WTC11 (cell line): ENCODE measurements around the gene CBX2. TPM values are rescaled to one million over a fixed set of nuclear protein-coding genes. Genes with fewer than 3 reads are reported as not detected.

Experiments used
- ATAC-seq: fragments of 200-7000 bp; cut with Tn5 transposase; 2 replicates; pipeline ENCODE4 v1.10.0; 2021; ENCODE audit warnings: mild to moderate bottlenecking, moderate library complexity
- CTCF ChIA-PET: fragments of 300-600 bp; sonication (Branson Sonifier 250); formaldehyde crosslinking; loops from one replicate; lab custom pipeline; 2021; ENCODE audit warnings: antibody characterized with exemption; lab: Charles Lee
- POLR2A ChIA-PET: fragments of 350-600 bp; sonication (Branson Sonifier 250); formaldehyde crosslinking; loops from one replicate; lab custom pipeline; 2021; ENCODE audit warnings: antibody characterized with exemption; lab: Charles Lee
- DNase-seq: peaks from one replicate; pipeline ENCODE4 v3.0.0; 2021; ENCODE audit warnings: low spot score
- H3K27ac Mint-ChIP-seq: 2 replicates; pipeline ENCODE4 v1.8.0; 2021; ENCODE audit warnings: mixed read lengths
- H3K27me3 Mint-ChIP-seq: 2 replicates; pipeline ENCODE4 v1.8.0; 2021; ENCODE audit warnings: low read depth, mild to moderate bottlenecking, moderate library complexity, mixed read lengths
- H3K36me3 Mint-ChIP-seq: 2 replicates; pipeline ENCODE4 v1.8.0; 2021; ENCODE audit warnings: mixed read lengths
- H3K4me1 Mint-ChIP-seq: 2 replicates; pipeline ENCODE4 v1.8.0; 2022; ENCODE audit warnings: mixed read lengths
- H3K4me3 Mint-ChIP-seq: 2 replicates; pipeline ENCODE4 v1.8.0; 2021; ENCODE audit warnings: mild to moderate bottlenecking, moderate library complexity, mixed read lengths
- H3K9me3 Mint-ChIP-seq: 2 replicates; pipeline ENCODE4 v1.8.0; 2021; ENCODE audit warnings: mixed read lengths
- ELF4 ChIP-seq: sonication (generic); formaldehyde crosslinking; IDR thresholded peaks from 2 replicates; pipeline ENCODE4 v1.8.1; 2022; ENCODE audit warnings: low read depth, mild to moderate bottlenecking, moderate library complexity, missing genetic modification reagents
- EMX1 ChIP-seq: fragments of 250-450 bp; sonication (Bioruptor Pico); IDR thresholded peaks from 2 replicates; pipeline ENCODE4 v1.8.0; 2021; ENCODE audit warnings: mild to moderate bottlenecking
- ESRRA ChIP-seq: sonication (generic); formaldehyde crosslinking; IDR thresholded peaks from 2 replicates; pipeline ENCODE4 v1.8.1; 2022; ENCODE audit warnings: mild to moderate bottlenecking, missing genetic modification reagents, borderline replicate concordance
- ETV6 ChIP-seq: sonication (generic); formaldehyde crosslinking; IDR thresholded peaks from 2 replicates; pipeline ENCODE4 v1.8.1; 2022; ENCODE audit warnings: mild to moderate bottlenecking, missing genetic modification reagents
- GRHL2 ChIP-seq: fragments of 250-450 bp; sonication (Bioruptor Pico); IDR thresholded peaks from 2 replicates; pipeline ENCODE4 v1.8.0; 2022; ENCODE audit warnings: mild to moderate bottlenecking, moderate library complexity; ENCODE audit not compliant: insufficient replicate concordance, severe bottlenecking
- GTF2I ChIP-seq: fragments of 250-450 bp; sonication (Bioruptor Pico); conservative IDR thresholded peaks from 2 replicates; pipeline ENCODE4 v1.4.0; 2021; ENCODE audit warnings: mild to moderate bottlenecking
- MAX ChIP-seq: sonication (generic); formaldehyde crosslinking; IDR thresholded peaks from 2 replicates; pipeline ENCODE4 v1.8.0; 2022; ENCODE audit warnings: mild to moderate bottlenecking, missing genetic modification reagents
- NFYB ChIP-seq: sonication (generic); formaldehyde crosslinking; conservative IDR thresholded peaks from 2 replicates; pipeline ENCODE4 v1.8.0; 2022; ENCODE audit warnings: low read depth, missing genetic modification reagents
- NR2C2 ChIP-seq: sonication (generic); formaldehyde crosslinking; IDR thresholded peaks from 2 replicates; pipeline ENCODE4 v1.8.0; 2022; ENCODE audit warnings: mild to moderate bottlenecking, missing genetic modification reagents
- ZMAT4 ChIP-seq: fragments of 250-450 bp; sonication (Bioruptor Pico); IDR thresholded peaks from 2 replicates; pipeline ENCODE4 v1.9.0; 2021; ENCODE audit warnings: mild to moderate bottlenecking
- ZNF121 ChIP-seq: sonication (generic); formaldehyde crosslinking; IDR thresholded peaks from 2 replicates; pipeline ENCODE4 v1.8.0; 2023; ENCODE audit warnings: missing genetic modification reagents
- ZNF317 ChIP-seq: sonication (generic); formaldehyde crosslinking; IDR thresholded peaks from 2 replicates; pipeline ENCODE4 v1.8.1; 2023; ENCODE audit warnings: low read depth, mild to moderate bottlenecking, moderate library complexity, missing genetic modification reagents, borderline replicate concordance
- ZNF416 ChIP-seq: fragments of 250-450 bp; sonication (Bioruptor Pico); IDR thresholded peaks from 2 replicates; pipeline ENCODE4 v1.9.0; 2021; ENCODE audit warnings: mild to moderate bottlenecking, inconsistent platforms
- total RNA-seq: library from RNA; stranded (reverse); gene quantifications from 3 replicates; pipeline ENCODE4 v1.2.3, GENCODE V29; 2021
- TF ChIP-seq, protein P1 (sequence below): sonication (generic); formaldehyde crosslinking; IDR thresholded peaks from 2 replicates; pipeline ENCODE4 v1.8.1; 2022; ENCODE audit warnings: missing genetic modification reagents, borderline replicate concordance
- TF ChIP-seq, protein P2 (sequence below): fragments of 250-450 bp; sonication (Bioruptor Pico); IDR thresholded peaks from 2 replicates; pipeline ENCODE4 v1.9.0; 2021; ENCODE audit warnings: mild to moderate bottlenecking, borderline replicate concordance
- TF ChIP-seq, protein P3 (sequence below): fragments of 250-450 bp; sonication (Bioruptor Pico); IDR thresholded peaks from 2 replicates; pipeline ENCODE4 v1.9.0; 2021; ENCODE audit warnings: moderate library complexity, mild to moderate bottlenecking, inconsistent platforms, borderline replicate concordance
- TF ChIP-seq, protein P4 (sequence below): sonication (generic); formaldehyde crosslinking; conservative IDR thresholded peaks from 2 replicates; pipeline ENCODE4 v1.8.1; 2023; ENCODE audit warnings: mild to moderate bottlenecking, low read depth, missing genetic modification reagents, moderate library complexity

Gene CBX2
- total RNA-seq, 1 experiment from 2014 or later, result 85.5 TPM

GRCh38 chr17:79792984-79793923 lies 15.3 kb downstream of the CBX2 start:
- POLR2A ChIA-PET, result no interaction called here
- H3K4me1 Mint-ChIP-seq, result peaks cover 36% of the 10 kb centered on the region
- peak; percentile 44 for DNase-seq
- CTCF ChIA-PET, result interaction anchor here (1.1 to 9.2 kb wide), 7 partner anchors 15 to 52 kb away, joined by 3 to 119 read pairs (median 13); partner anchors contain the start of gene CBX4
- H3K27me3 Mint-ChIP-seq, result peaks cover 92% of the 10 kb centered on the region
- H3K9me3 Mint-ChIP-seq, result no peaks in the 10 kb centered on the region
- TF ChIP-seq NFYB (CRISPR knock-in tag) (0 out of 2 replicates have a peak, but pooled peaks have one; percentile 19), MAX (0 out of 2 replicates have a peak, but pooled peaks have one; percentile 34), ZNF121 (CRISPR knock-in tag) (peak; percentile 98)
- TF ChIP-seq, protein P1, sequence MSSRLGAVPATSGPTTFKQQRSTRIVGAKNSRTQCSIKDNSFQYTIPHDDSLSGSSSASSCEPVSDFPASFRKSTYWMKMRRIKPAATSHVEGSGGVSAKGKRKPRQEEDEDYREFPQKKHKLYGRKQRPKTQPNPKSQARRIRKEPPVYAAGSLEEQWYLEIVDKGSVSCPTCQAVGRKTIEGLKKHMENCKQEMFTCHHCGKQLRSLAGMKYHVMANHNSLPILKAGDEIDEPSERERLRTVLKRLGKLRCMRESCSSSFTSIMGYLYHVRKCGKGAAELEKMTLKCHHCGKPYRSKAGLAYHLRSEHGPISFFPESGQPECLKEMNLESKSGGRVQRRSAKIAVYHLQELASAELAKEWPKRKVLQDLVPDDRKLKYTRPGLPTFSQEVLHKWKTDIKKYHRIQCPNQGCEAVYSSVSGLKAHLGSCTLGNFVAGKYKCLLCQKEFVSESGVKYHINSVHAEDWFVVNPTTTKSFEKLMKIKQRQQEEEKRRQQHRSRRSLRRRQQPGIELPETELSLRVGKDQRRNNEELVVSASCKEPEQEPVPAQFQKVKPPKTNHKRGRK (CRISPR knock-in tag), result no peak
- no peak for ATAC-seq
- no peaks in the 10 kb centered on the region for H3K36me3 Mint-ChIP-seq
- H3K4me3 Mint-ChIP-seq, result peak overlapping the region; percentile 60
- no peak overlapping the region for H3K27ac Mint-ChIP-seq

- Mint-ChIP-seq H3K27ac (no peak overlapping the region), H3K27me3 (peaks cover 92% of the 10 kb centered on the region), H3K36me3 (no peaks in the 10 kb centered on the region), H3K4me1 (peaks cover 34% of the 10 kb centered on the region), H3K4me3 (peak overlapping the region; percentile 60), H3K9me3 (no peaks in the 10 kb centered on the region)
- POLR2A ChIA-PET, result no interaction called here
- DNase-seq (peak; percentile 63), ATAC-seq (peak; percentile 8; the same call in 1 of the 2 replicates)
- CTCF ChIA-PET, result interaction anchor here (1.1 to 9.2 kb wide), 8 partner anchors 15 to 122 kb away, joined by 3 to 119 read pairs (median 12); partner anchors contain the start of gene CBX4
- TF ChIP-seq ZNF317 (CRISPR knock-in tag) (no peak), EMX1 (CRISPR knock-in tag) (no peak), ESRRA (CRISPR knock-in tag) (no peak), NR2C2 (no peak), NFYB (CRISPR knock-in tag) (peak; percentile 57)
Observed at GRCh38 chr17:79793924-79794304, 16.0 kb downstream of the CBX2 start.

DNA sequence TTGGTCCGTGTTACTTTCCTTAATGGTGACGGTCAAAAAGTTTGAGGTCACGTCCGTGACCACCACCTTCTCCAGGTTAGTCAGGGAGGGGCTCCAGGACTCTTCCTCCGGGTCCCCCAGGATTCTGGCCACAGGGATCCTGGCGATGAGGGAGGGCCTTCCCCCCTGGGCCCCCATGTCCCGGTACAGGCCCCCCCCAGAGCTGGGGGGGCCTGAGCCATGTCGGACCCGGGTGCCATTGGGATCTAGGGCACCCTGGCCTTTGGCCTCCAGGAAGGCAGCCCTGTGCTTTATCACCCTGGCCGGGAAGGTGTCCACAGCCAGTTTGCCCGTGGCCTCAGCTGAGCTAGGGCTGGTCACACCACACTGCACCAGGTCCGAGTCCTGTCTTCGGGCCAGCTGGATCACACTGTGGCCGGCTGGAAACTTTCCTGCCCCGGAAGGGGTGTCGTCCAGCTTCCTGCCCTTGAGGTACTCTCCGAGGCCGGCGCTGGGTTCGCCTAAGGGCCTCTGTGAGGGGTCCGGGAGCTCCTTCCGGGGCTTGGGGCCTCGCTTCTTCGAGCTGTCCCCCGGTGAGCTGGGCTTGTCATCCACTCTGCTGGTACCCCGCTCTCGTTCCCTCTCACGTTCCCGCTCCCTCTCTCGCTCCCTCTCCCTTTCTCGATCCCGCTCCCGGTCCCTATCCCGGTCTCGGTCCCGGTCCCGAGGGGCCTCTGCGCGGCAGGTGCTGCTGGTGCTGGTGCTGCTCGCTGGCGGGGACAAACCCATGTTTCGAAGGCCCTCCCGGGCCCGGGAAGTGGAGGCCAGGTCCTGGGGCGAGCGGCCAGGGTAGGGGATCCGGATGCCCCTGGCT lies 16.9 kb downstream of the CBX2 start:
- Mint-ChIP-seq H3K27me3 (peaks cover 94% of the 10 kb centered on the region), H3K4me3 (peak overlapping the region; percentile 27; the same call in 1 of the 2 replicates), H3K27ac (no peak overlapping the region), H3K4me1 (peaks cover 36% of the 10 kb centered on the region), H3K36me3 (no peaks in the 10 kb centered on the region), H3K9me3 (no peaks in the 10 kb centered on the region)
- DNase-seq (peak; percentile 36), ATAC-seq (no peak)
- ChIA-PET CTCF (interaction anchor here (0.9 to 9.2 kb wide), 9 partner anchors 11 to 121 kb away, joined by 3 to 119 read pairs (median 5); partner anchors contain the start of gene CBX4), POLR2A (interaction anchor here (0.5 to 2.2 kb wide), 3 partner anchors 12 to 42 kb away, joined by 3 to 10 read pairs (median 5); no protein-coding TSS in a partner anchor)
- TF ChIP-seq ELF4 (no peak), GTF2I (no peak), ETV6 (no peak), ZNF121 (CRISPR knock-in tag) (no peak), GRHL2 (CRISPR knock-in tag) (no peak), ZMAT4 (CRISPR knock-in tag) (no peak), ESRRA (CRISPR knock-in tag) (no peak), ZNF416 (CRISPR knock-in tag) (no peak)
- TF ChIP-seq, protein P2, sequence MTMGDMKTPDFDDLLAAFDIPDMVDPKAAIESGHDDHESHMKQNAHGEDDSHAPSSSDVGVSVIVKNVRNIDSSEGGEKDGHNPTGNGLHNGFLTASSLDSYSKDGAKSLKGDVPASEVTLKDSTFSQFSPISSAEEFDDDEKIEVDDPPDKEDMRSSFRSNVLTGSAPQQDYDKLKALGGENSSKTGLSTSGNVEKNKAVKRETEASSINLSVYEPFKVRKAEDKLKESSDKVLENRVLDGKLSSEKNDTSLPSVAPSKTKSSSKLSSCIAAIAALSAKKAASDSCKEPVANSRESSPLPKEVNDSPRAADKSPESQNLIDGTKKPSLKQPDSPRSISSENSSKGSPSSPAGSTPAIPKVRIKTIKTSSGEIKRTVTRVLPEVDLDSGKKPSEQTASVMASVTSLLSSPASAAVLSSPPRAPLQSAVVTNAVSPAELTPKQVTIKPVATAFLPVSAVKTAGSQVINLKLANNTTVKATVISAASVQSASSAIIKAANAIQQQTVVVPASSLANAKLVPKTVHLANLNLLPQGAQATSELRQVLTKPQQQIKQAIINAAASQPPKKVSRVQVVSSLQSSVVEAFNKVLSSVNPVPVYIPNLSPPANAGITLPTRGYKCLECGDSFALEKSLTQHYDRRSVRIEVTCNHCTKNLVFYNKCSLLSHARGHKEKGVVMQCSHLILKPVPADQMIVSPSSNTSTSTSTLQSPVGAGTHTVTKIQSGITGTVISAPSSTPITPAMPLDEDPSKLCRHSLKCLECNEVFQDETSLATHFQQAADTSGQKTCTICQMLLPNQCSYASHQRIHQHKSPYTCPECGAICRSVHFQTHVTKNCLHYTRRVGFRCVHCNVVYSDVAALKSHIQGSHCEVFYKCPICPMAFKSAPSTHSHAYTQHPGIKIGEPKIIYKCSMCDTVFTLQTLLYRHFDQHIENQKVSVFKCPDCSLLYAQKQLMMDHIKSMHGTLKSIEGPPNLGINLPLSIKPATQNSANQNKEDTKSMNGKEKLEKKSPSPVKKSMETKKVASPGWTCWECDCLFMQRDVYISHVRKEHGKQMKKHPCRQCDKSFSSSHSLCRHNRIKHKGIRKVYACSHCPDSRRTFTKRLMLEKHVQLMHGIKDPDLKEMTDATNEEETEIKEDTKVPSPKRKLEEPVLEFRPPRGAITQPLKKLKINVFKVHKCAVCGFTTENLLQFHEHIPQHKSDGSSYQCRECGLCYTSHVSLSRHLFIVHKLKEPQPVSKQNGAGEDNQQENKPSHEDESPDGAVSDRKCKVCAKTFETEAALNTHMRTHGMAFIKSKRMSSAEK (CRISPR knock-in tag), result no peak
- TF ChIP-seq, protein P3, sequence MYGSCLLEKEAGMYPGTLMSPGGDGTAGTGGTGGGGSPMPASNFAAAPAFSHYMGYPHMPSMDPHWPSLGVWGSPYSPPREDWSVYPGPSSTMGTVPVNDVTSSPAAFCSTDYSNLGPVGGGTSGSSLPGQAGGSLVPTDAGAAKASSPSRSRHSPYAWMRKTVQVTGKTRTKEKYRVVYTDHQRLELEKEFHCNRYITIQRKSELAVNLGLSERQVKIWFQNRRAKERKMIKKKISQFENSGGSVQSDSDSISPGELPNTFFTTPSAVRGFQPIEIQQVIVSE (CRISPR knock-in tag), result no peak
- TF ChIP-seq, protein P4, sequence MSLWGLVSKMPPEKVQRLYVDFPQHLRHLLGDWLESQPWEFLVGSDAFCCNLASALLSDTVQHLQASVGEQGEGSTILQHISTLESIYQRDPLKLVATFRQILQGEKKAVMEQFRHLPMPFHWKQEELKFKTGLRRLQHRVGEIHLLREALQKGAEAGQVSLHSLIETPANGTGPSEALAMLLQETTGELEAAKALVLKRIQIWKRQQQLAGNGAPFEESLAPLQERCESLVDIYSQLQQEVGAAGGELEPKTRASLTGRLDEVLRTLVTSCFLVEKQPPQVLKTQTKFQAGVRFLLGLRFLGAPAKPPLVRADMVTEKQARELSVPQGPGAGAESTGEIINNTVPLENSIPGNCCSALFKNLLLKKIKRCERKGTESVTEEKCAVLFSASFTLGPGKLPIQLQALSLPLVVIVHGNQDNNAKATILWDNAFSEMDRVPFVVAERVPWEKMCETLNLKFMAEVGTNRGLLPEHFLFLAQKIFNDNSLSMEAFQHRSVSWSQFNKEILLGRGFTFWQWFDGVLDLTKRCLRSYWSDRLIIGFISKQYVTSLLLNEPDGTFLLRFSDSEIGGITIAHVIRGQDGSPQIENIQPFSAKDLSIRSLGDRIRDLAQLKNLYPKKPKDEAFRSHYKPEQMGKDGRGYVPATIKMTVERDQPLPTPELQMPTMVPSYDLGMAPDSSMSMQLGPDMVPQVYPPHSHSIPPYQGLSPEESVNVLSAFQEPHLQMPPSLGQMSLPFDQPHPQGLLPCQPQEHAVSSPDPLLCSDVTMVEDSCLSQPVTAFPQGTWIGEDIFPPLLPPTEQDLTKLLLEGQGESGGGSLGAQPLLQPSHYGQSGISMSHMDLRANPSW, result no peak
